Measurements from ENCODE around the gene CD82.

Gene CD82

GRCh38 chr11:44591557-44591956 is 26.1 kb downstream of the CD82 start:
- TF ChIP-seq CTCF (IDR thresholded peaks at IDR 0.05), result no peak
- Histone ChIP-seq H3K27me3 (no peaks in the 10 kb centered on the region), H3K36me3 (peaks cover 49% of the 10 kb centered on the region), H3K9me3 (no peaks in the 10 kb centered on the region), H3K27ac (peak overlapping the region; percentile 88), H3K4me1 (ENCODE audit: control insufficient read depth in 1 of 2, insufficient read depth in 1 of 2, low read depth in 1 of 2, low read length in 1 of 2) (peaks cover 36 to 44% of the 10 kb centered on the region in 2 experiments), H3K4me3 (ENCODE audit: low read depth in 1 of 2, low read length in 1 of 2) (peak overlapping the region; percentile 25 to 43)

- Histone ChIP-seq H3K27ac (peak overlapping the region; percentile 88), H3K4me1 (ENCODE audit: control insufficient read depth in 1 of 2, insufficient read depth in 1 of 2, low read depth in 1 of 2, low read length in 1 of 2) (peaks cover 41 to 50% of the 10 kb centered on the region in 2 experiments), H3K27me3 (no peaks in the 10 kb centered on the region), H3K36me3 (peaks cover 46% of the 10 kb centered on the region), H3K4me3 (ENCODE audit: low read depth in 1 of 2, low read length in 1 of 2) (peak overlapping the region; percentile 25 to 43), H3K9me3 (no peaks in the 10 kb centered on the region)
- TF ChIP-seq CTCF (IDR thresholded peaks at IDR 0.05), result peak; percentile 44
Observed at GRCh38 chr11:44592125-44592940, 26.9 kb downstream of the CD82 start.

- no peaks in the 10 kb centered on the region for H3K9me3 ChIP-seq
- TF ChIP-seq CTCF (IDR thresholded peaks at IDR 0.05), result no peak
- H3K4me3 ChIP-seq (ENCODE audit: low read depth in 1 of 2, low read length in 1 of 2), result no peak overlapping the region
- H3K27ac ChIP-seq, result peak overlapping the region; percentile 88
- peaks cover 41 to 50% of the 10 kb centered on the region in 2 experiments for H3K4me1 ChIP-seq (ENCODE audit: control insufficient read depth in 1 of 2, insufficient read depth in 1 of 2, low read depth in 1 of 2, low read length in 1 of 2)
- no peaks in the 10 kb centered on the region for H3K27me3 ChIP-seq
- peaks cover 44% of the 10 kb centered on the region for H3K36me3 ChIP-seq
Observed at GRCh38 chr11:44593251-44593650, 27.8 kb downstream of the CD82 start.

GRCh38 chr11:44595006-44595405 is 29.5 kb downstream of the CD82 start:
- peaks cover 42% of the 10 kb centered on the region for H3K36me3 ChIP-seq
- H3K4me3 ChIP-seq (ENCODE audit: low read depth in 1 of 2, low read length in 1 of 2), result no peak overlapping the region
- no peak for TF ChIP-seq CTCF (IDR thresholded peaks at IDR 0.05)
- H3K4me1 ChIP-seq (ENCODE audit: control insufficient read depth in 1 of 2, insufficient read depth in 1 of 2, low read depth in 1 of 2, low read length in 1 of 2), result peaks cover 41 to 48% of the 10 kb centered on the region in 2 experiments
- no peaks in the 10 kb centered on the region for H3K9me3 ChIP-seq
- no peaks in the 10 kb centered on the region for H3K27me3 ChIP-seq
- no peak overlapping the region for H3K27ac ChIP-seq

- no peaks in the 10 kb centered on the region for H3K27me3 ChIP-seq
- H3K36me3 ChIP-seq, result peaks cover 52% of the 10 kb centered on the region
- H3K9me3 ChIP-seq, result no peaks in the 10 kb centered on the region
- peak overlapping the region; percentile 53 for H3K27ac ChIP-seq
- no peak overlapping the region for H3K4me3 ChIP-seq (ENCODE audit: low read depth in 1 of 2, low read length in 1 of 2)
- peaks cover 35 to 39% of the 10 kb centered on the region in 2 experiments for H3K4me1 ChIP-seq (ENCODE audit: control insufficient read depth in 1 of 2, insufficient read depth in 1 of 2, low read depth in 1 of 2, low read length in 1 of 2)
- TF ChIP-seq CTCF (IDR thresholded peaks at IDR 0.05), result no peak
Observed at GRCh38 chr11:44595964-44596381, 30.5 kb downstream of the CD82 start.
